Neural crest cell (in vitro differentiated cells): ENCODE results near the gene KLHDC8B. TPM values are rescaled to one million over a fixed set of nuclear protein-coding genes. Genes with fewer than 3 reads are reported as not detected.
A peak's percentile ranks its signal among the peaks of the same experiment; 100 is the strongest.

Experiments used
- DNase-seq: peaks from one replicate; pipeline ENCODE4 v3.0.0; 2021; ENCODE audit warnings: low read depth, mixed read lengths, low spot score
- H3K27ac Mint-ChIP-seq: one replicate; pipeline ENCODE4 v1.8.0; 2021; ENCODE audit warnings: mild to moderate bottlenecking, mixed read lengths; ENCODE audit not compliant: unreplicated experiment
- H3K27me3 Mint-ChIP-seq: 2 replicates; pipeline ENCODE4 v1.8.0; 2021; ENCODE audit warnings: low read depth, mild to moderate bottlenecking, mixed read lengths
- H3K36me3 Mint-ChIP-seq: 2 replicates; pipeline ENCODE4 v1.8.0; 2021; ENCODE audit warnings: low read depth, mild to moderate bottlenecking, mixed read lengths
- H3K4me1 Mint-ChIP-seq: 2 replicates; pipeline ENCODE4 v1.8.0; 2021; ENCODE audit warnings: mixed read lengths
- H3K4me3 Mint-ChIP-seq: one replicate; pipeline ENCODE4 v1.8.0; 2021; ENCODE audit warnings: mild to moderate bottlenecking, mixed read lengths
- H3K9me3 Mint-ChIP-seq: 2 replicates; pipeline ENCODE4 v1.8.0; 2021; ENCODE audit warnings: mixed read lengths
- CTCF ChIP-seq: fragments of 200-600 bp; sonication (generic); conservative IDR thresholded peaks from 2 replicates; pipeline ENCODE4 v1.5.0; 2021; ENCODE audit warnings: antibody characterized with exemption, mild to moderate bottlenecking
- long read RNA-seq: library from polyadenylated mRNA; unstranded; transcript quantifications from one replicate; pipeline ENCODE4 v2.0.0, GENCODE V29; 2020
- total RNA-seq: library from RNA; stranded (reverse); gene quantifications from 2 replicates; pipeline ENCODE4 v1.2.1, GENCODE V29; 2021

The KLHDC8B gene
- 44.9 and 45.2 TPM in 2 replicates for total RNA-seq
- long read RNA-seq, transcript KLHDC8B-201 (6 exons, 1,959 nt) = major isoform, 20 of 26 reads
- long read RNA-seq, partial matches to known transcripts = 3 of 26 reads
- long read RNA-seq, other reads (novel, unspliced or antisense) = 3 of 26 reads

- Mint-ChIP-seq H3K9me3 (no peaks in the 10 kb centered on the region), H3K4me1 (peaks cover 56% of the 10 kb centered on the region), H3K27me3 (peaks cover 2% of the 10 kb centered on the region), H3K27ac (peak within 1 kb of the TSS; percentile 68), H3K36me3 (no peaks in the 10 kb centered on the region), H3K4me3 (peak within 1 kb of the TSS; percentile 86)
- peak; percentile 91 for DNase-seq
- TF ChIP-seq CTCF = peak; percentile 99
Observed at GRCh38 chr3:49171119-49171774, at the start of gene KLHDC8B. TSS of gene KLHDC8B (plus strand) at chr3:49171598. CDS start at chr3:49172770, 1,172 bp downstream.

- DNase-seq = no peak
- H3K27ac Mint-ChIP-seq = no peak overlapping the region
- H3K27me3 Mint-ChIP-seq = no peaks in the 10 kb centered on the region
- H3K4me3 Mint-ChIP-seq = peak overlapping the region; percentile 80
- H3K9me3 Mint-ChIP-seq = no peaks in the 10 kb centered on the region
- H3K4me1 Mint-ChIP-seq = peaks cover 5% of the 10 kb centered on the region
- no peak for TF ChIP-seq CTCF
- no peaks in the 10 kb centered on the region for H3K36me3 Mint-ChIP-seq
Observed at GRCh38 chr3:49122022-49122421, 49.4 kb upstream of the KLHDC8B start.

- Mint-ChIP-seq H3K4me3 (peak overlapping the region; percentile 80), H3K4me1 (peaks cover 5% of the 10 kb centered on the region), H3K9me3 (no peaks in the 10 kb centered on the region), H3K27me3 (no peaks in the 10 kb centered on the region), H3K36me3 (no peaks in the 10 kb centered on the region), H3K27ac (no peak overlapping the region)
- no peak for DNase-seq
- TF ChIP-seq CTCF = no peak
Observed at GRCh38 chr3:49122451-49122850, 48.9 kb upstream of the KLHDC8B start.

- DNase-seq = no peak
- Mint-ChIP-seq H3K27ac (no peak overlapping the region), H3K4me1 (peaks cover 5% of the 10 kb centered on the region), H3K27me3 (no peaks in the 10 kb centered on the region), H3K4me3 (peak overlapping the region; percentile 23), H3K36me3 (no peaks in the 10 kb centered on the region), H3K9me3 (no peaks in the 10 kb centered on the region)
- TF ChIP-seq CTCF = no peak
Observed at GRCh38 chr3:49122886-49123545, 48.4 kb upstream of the KLHDC8B start.

GRCh38 chr3:49123687-49124086, 47.7 kb upstream of the KLHDC8B start:
- no peaks in the 10 kb centered on the region for H3K36me3 Mint-ChIP-seq
- no peak for TF ChIP-seq CTCF
- no peak overlapping the region for H3K4me3 Mint-ChIP-seq
- no peak overlapping the region for H3K27ac Mint-ChIP-seq
- DNase-seq = no peak
- no peaks in the 10 kb centered on the region for H3K27me3 Mint-ChIP-seq
- H3K4me1 Mint-ChIP-seq = peaks cover 5% of the 10 kb centered on the region
- H3K9me3 Mint-ChIP-seq = no peaks in the 10 kb centered on the region
